Posterior vena cava (tissue), 2 donors: ENCODE results near the gene ANKS1A. TPM values are rescaled to one million over a fixed set of nuclear protein-coding genes. Genes with fewer than 3 reads are reported as not detected.
A peak's percentile ranks its signal among the peaks of the same experiment; 100 is the strongest.

ENCODE experiments used
- DNase-seq: peaks from one replicate; pipeline ENCODE4 v3.0.0-alpha.2; 2020; ENCODE audit warnings: low spot score
- intact Hi-C, 2 donors: fragments of 100-400 bp; cut with DNase I; formaldehyde crosslinking; loops; one replicate each; pipeline versions ENCODE4 v1.14.1 to v1.14.2; 2022 to 2023
- total RNA-seq, 2 donors: library from RNA; stranded (reverse); fragmentation: NEBNext Ultra II Directional; extraction: Animal tissue kit (Norgen Biotek cat#: 25700); gene quantifications; one replicate each; pipeline ENCODE4 v1.2.1, GENCODE V29; 2021
- donor health status: DM: yes; HTN: yes; CAD: no.
- donor health status: DM: yes; HTN: yes; CAD: no.

The ANKS1A gene
- total RNA-seq, 2 donors from 2014 or later: 38.8 to 42.2 TPM

DNA sequence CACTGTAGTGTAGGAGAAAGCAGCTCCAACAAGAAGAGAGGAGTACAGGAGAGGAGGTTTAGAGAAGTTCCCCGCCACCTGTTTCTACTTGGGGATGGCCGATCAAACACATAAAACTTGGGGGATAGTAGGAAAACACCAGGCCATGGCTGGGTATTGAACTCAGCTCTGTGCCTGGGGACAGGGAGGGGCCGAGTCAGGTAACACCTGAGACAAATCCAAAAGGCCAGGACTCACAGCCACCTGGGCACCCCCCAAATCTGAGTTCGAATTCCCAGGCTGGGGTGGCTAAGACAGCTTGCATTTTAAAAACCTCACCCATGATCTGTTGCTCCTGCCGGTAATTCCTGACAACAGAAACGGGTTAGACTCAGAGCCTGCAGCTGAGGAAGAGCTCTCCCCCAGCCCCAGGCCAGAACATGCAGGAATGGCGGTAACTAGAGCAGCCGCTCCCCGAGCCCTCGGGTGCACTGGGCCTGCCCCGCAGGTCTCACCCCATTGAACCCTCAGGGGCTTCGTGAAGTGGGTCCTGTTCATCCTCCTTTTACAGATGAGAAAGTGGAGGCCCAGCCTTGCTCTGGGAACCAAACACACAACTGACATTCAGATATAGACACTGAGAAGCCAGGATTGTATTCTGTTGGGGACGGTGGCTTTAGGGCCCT, 191.1 kb downstream of the ANKS1A start:
- peak; percentile 30 for DNase-seq
- intact Hi-C loops: no loop called here

DNA sequence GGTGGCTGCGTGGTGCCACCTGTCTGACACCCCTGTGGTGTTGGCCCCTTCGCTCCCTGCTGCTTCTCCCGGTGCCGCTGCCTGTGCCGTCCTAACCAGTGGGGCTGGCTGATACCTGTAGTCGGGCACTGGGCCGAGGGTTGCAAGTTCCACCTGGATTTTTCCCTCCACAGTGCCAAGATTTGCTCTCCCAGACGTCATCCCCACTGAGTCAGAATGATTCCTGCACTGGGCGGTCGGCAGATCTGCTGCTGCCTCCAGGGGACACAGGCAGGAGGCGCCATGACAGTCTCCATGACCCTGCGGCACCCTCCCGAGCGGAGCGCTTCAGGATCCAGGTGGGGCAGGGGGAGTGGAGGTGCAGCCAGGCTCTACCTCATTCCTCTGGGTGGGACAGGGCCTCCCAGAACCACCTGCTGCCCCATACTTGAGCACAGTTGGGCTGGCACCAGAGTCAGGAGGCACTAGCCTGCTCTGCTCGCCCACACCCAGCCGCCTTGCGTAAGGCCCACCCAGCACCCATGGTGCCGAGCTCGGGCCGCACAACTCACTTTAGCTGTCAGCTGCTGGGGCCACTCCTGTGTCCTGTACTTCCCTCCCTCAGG, 191.9 kb downstream of the ANKS1A start:
- intact Hi-C loops: no loop called here
- peak; percentile 80 for DNase-seq

DNA sequence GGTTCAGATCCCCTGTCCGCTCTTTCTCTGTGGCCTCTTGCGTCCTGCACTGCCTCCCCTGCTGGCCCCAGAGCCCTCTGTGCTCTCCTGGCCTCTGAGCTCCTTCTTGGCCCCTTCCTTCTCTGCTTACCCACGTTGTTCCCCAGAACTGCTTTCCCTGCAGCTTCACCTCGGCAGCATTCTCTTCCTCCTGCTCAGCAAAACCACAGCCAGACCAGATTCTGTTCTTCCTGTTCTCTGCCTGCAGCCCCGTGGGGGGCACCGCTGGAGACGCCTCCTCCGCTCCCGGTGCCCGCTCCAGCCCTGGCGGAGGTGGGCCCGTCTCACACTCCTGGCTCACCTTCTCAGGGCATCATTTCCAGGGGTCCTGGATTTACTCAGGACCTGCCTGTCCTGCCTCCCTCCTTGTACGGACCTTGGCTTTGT, 192.4 kb downstream of the ANKS1A start:
- intact Hi-C loops: no loop called here
- DNase-seq: no peak

DNA sequence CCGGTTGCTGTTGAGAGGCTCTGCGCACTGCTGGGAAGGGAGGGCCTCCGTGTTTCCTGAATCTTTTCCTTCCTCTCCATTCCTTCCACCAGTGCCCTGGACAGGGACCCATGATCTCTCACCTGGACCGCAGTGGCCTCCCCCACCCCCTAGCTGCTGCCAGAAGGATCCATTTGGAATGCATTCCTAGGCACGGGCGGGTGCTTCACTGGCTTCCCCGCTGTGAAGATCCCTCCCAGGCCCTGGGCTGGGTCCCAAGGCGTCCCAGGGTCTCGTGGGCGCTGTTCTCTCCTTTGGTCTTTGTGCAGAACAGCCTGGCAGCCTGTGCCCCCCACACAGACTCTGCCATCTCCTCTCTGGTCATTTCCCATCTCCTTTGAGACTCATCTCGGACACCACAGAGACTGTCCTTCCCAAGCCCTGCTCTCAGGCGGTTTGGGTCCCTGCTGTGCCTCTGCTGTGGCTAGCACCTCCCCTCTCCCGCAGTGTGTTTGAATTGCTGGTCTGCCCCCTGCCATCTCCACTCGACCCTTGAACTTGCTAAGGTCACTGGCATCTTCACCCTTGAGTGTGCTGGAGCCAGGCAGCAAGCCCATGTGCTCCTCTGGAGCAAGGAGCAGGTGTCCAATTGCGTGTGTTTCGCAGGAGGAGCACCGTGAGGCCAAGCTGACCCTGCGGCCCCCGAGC, 193.1 kb downstream of the ANKS1A start:
- DNase-seq: no peak
- intact Hi-C loops: no loop called here

DNA sequence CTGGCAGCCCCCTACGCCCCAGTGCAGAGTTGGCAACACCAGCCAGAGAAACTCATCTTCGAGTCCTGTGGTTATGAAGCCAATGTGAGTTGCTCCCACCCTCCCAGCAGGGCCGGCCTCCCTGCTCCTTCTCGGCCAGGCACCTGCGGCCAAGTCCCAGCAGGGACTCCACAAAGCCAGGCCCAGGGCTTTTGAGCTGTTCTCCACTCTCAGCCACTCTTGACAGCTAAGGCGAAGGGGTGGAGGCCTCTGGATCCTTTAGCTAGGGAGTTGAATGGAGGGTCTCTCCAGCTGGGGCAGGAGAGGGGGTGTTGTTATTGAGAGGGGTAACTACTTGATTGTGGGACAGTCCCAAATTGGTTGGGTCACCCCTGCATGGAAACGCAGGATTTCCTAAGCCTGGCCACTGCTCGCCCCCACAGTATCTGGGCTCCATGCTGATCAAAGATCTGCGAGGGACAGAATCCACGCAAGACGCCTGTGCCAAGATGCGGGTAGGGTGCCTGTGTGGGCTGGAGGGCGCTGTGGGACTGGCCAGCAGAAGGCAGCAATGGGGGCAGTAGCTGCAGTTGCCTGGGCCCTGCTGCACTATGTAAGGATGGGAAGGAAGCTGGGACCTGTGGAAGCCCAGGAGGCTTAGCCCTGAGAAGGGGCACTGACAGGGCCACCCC, 193.8 kb downstream of the ANKS1A start:
- peak; percentile 58 for DNase-seq
- intact Hi-C loops: no loop called here

DNA sequence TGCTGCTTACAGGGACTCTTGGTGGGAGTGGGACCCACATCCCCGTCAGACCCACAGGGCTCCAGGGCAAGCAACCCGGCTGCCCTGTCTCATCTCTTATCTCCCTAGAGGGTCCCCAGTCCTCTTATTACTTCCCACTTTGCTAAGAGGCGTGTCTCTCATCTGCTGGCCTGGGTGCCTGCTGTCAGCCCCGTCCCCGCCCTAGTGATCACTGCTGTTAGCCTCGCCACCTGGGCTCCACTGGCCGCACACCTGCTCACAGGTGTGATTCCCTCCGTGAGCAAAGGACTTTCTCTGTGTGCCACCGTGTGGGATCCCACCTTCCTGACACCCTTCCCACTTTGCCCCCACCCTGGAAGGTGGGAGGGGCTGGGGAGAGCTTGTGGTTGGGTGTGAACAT, 194.5 kb downstream of the ANKS1A start:
- intact Hi-C loops: no loop called here
- DNase-seq: peak; percentile 61

DNA sequence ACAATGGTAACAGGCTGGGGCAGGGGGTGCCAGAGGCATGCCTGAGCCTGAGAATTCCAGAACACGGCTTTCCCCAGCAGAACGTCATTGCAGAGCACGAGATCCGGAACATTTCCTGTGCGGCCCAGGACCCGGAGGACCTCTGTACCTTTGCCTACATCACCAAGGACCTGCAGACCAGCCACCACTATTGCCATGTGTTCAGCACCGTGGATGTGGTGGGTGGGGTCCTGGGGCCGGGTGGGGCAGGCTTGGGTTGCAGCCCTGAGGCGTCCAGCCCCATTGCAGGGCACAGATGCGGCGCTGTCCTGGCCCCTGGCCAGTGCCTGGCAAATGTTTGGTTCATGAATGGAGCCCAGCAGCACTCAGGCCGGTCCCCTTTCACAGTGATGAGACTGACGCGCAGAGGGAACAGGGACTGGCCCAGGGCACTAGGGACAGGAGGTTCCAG, 195.0 kb downstream of the ANKS1A start:
- DNase-seq: peak; percentile 70
- intact Hi-C loops: no loop called here

DNA sequence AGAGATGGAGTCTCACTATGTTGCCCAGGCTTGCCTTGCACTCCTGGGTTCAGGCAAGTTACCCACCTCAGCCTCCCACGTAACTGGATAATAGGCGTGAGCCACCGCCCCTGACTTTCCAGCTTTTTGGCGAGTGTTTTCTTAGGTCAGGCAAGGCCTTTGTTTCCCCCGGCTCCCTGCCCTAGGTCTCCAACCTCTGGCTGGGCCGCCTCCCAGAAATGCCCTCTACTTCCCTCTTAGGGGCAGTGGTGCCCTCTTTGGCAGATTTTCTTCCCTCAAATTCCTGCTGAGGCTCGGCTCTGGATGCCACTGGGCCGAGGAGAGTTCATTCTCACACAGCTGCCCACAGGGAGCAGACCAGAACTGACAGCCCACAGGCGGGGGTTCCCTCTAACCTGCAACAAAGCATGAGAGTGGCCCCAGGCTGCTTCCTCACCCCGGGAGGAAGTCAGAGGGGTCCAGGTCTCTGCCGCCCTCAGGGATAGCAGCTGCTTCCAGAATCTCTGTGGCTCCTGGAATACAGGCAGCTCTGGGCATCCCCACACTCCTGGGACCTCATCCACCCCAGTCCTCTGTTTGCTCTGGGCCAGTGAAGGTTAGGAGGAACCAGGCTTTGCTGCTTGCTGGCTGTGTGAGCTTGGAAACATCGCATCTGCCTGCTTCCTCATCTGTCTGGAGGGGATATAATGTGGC, 195.6 kb downstream of the ANKS1A start:
- DNase-seq: no peak

DNA sequence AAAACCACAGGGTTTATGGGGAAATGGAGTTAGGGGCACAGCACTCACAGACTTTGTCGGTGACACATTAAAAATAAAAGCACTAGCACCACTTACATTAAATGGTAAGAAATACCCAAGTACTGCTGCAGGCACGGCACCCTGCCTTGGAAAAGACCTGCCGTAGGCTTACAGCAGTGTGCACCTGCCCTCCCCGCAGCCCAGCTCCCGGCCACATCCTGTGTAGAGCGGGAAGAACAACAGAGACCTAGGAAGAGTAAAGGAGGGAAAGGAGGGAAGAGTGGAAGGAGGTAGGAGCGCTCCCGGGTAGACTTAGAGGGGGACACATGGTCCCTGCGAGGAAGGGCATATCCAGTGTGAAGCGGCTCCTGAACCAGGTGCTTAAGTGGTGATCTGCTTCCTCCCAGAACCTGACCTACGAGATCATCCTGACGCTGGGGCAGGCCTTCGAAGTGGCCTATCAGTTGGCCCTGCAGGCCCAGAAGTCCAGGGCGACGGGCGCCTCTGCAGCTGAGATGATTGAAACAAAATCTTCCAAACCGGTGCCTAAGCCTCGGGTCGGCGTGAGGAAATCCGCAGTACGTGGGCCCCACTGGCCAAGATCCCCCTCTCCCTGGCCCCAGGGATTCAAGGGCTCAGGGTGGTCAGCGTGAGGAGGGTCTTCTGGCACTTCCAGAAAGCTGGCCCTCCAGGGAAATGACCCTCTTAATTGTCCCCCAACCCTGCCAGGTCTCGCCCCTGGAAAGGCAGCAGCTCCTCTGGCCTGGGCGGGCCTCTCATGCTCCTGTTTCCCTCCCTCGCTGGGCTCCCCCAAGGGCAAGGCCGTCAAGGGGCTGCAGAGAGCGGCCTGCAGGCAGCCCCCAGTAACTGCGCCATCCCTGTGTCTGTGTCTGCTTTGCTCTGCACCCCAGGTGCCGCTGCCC, 196.6 kb downstream of the ANKS1A start:
- intact Hi-C loops: no loop called here
- no peak for DNase-seq

More for the DNA sequence above, 195.6 kb downstream of the ANKS1A start:
- intact Hi-C loops: no loop called here

DNA sequence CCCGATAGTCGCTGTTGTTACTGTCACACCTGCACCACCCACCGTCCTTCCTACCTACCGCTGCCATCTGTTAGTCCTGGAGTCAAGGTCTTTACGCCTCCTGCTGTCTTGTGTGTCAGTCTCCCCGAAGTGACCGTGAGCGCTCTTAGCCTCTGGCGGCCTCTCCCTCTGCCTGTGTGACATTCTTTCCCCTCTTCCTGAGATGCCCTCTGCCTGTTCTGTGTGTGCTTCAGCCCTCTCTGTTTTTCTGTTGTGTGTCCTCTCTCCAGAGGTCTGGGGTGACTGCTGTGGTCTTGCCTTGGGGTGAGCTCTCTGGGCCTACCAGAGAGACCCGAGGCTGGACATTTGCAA, 197.2 kb downstream of the ANKS1A start:
- intact Hi-C loops: no loop called here
- DNase-seq: no peak

DNA sequence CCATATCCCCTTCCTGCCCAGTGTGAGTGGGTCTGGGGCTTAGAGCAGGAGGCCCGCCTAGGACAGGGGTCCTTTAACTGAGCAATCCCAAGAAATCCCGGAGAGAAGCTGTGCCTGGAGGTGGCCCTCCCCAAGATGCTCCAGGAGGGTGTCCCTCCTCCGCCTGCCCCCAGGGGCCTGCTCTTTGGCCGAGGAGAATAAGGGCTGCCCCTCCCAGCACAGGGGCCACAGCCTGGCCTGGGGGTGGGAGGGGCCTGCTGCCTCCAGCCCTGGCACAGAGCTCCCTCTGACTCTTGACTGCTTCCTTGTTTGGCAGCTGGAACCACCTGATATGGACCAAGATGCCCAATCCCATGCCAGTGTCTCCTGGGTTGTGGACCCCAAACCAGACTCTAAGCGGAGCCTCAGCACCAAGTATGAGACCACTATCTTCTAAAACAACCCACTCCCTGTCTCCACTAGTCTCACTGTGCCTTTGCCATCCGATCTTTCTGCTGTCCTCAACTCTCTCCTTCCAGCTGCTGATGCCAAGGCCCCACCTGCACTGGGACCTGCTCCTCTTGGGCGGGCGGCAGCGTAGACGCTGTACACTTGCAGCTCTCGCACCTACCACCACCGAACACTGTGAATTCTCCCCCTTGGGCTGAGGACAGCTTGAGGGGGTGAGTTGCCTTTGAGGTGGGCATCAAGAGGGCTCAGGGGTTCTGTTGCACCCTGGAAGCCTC, 197.7 kb downstream of the ANKS1A start:
- intact Hi-C loops: no loop called here
- DNase-seq: no peak

DNA sequence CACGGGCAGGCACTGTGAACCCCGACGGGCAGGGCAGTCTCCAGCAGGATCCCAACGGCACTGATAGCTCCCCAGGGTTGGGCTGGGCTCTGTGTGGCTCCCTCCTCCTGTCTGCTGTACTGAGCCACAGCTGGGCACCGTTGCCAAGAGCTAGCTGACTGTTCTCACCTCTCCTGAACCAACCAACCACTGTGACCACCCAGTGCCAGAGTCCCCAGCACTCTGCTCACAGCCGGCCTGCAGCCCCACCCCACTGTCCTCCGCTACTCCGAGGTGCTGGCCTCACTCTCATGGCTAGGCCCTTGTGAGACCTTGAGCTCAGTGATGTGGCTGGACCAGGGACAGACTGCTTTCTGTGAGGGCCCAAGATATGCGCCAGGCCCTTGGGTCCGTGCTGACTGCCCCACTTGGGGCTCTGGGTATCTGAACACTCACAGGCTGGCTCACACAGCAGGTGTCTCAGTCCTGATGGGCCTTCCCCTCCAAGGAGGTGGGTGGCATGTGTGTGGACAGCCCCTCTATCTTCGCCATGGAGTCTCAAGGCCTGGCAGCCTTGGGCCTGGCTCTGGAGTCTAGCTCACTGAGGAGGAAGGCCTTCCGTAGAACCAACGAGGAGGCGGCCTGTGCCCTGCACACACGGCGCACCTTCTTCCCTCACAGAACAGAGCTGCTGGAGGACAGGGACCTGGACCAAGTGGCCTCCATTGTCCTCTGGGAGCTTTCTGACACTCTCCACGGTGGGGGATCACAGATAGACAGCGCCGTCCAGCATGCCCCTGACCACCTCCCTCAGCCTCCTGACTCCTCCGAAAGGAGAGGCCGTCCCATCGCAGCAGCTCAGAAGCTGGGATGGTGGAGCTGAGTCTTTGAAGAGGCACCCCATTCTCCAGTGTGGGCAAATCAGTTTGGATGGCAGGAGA, 198.6 kb downstream of the ANKS1A start:
- intact Hi-C loops: loop anchor here in 1 of 2 donors (2.0 kb wide), 1 partner anchor 201 kb away; no protein-coding TSS in a partner anchor
- DNase-seq: no peak

DNA sequence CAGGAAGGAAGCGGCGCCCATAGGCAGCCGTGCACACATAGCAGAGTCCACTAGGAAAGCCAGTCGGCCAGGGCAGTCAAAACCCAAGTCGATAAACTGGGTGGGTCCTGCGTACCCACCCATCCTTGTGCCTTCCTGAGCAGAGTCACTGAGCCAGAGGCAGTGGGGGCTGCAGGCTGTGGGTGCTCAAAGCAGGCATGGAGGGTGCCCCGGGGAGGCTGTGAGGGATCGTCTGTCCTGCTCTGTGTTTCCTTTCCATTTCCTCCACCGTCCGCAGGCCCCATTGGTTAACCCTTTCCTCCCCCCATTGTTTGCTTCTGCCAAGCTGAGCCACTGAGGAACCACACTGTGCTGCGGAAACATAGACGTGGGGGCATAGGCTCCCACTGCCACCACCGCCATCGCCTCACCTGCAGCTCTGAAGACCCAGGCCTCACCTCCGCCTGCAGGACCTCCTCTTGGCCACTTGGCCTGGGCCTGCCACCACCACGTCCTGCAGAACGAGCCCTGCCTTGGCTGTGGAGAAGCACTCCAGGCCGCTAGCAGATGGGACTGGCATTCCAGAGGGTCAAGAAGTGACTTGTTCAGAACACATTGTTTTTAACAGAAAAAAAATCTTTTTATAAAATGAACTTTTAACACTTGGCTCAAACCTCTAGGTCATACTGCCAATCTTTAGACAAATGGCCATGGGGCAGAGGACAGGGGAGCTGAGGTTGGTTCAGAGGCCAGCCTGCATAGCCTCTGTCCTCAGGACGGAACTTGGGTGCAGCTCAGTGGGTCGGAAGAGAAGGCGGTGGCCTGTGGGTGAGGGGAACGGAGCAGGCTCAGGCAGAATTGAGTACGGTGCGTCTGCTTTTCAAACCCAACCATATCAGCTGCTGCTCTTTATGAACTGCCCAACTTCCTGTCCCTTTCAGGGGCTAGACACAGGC, 199.5 kb downstream of the ANKS1A start:
- no peak for DNase-seq
- intact Hi-C loops: loop anchor here in 1 of 2 donors (2.0 kb wide), 1 partner anchor 202 kb away; no protein-coding TSS in a partner anchor

DNA sequence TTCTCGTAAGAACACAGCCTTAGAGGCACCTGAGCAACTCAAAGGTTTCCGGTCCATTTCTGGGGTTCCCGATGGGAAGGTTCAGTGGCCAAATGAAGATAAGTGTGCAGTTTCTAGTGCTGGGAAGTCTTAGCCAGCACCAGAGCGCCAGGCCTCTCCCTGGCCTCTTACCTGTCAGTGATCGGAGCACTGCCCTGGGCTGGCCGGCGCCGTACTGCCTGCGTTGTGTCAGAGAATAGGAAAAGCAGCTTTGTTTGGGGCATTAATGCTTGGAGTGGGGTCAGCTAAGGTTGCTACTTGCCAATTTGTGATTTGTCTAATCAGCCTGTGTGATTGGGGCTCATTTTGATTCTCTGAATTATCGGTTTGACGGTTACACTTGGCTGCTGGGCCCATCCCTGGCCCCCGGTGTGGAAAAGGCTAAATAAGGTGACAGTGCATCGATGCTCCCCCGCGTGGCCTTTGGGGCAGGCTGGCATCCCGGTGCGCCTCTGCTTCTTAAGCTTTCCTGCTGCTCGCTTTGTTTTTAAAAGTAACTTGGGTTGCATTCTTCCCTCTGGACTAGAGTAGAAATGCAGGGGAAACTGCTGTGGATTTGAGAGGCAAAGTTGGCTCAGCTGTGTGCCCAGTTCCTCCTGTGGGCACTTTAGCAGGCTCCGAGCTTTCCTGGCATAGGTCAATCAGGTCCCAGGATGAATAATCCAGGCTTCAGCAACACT, 200.3 kb downstream of the ANKS1A start:
- DNase-seq: peak; percentile 75
- intact Hi-C loops: loop anchor here in 1 of 2 donors (2.0 kb wide), 1 partner anchor 203 kb away; no protein-coding TSS in a partner anchor
